Loucy (cell line): ENCODE results near the gene PIGP.
"Not testable (repeated sequence)": the region's sequence is repeated elsewhere in the genome, so short reads cannot be mapped to it uniquely, and the experiment has no call there.

Experiments
- H2AFZ ChIP-seq: fragments of 200-600 bp; sonication (generic); 2 replicates; pipeline ENCODE4 v1.6.0; 2016; ENCODE audit warnings: antibody characterized with exemption, mild to moderate bottlenecking, low read length, moderate library complexity
- H3F3A ChIP-seq: fragments of 200-600 bp; 2 replicates; pipeline ENCODE4 v1.6.0; 2016; ENCODE audit warnings: antibody characterized with exemption, low read depth, mild to moderate bottlenecking
- H3K27me3 ChIP-seq: fragments of 200-600 bp; sonication (generic); 2 replicates; pipeline ENCODE4 v1.6.1; 2014; ENCODE audit warnings: low read length, mild to moderate bottlenecking; ENCODE audit not compliant: insufficient read depth, poor library complexity, severe bottlenecking
- H3K36me3 ChIP-seq: fragments of 200-600 bp; sonication (generic); 2 replicates; pipeline ENCODE4 v1.6.1; 2016; ENCODE audit warnings: low read length; ENCODE audit not compliant: insufficient read depth
- H3K4me1 ChIP-seq: fragments of 200-600 bp; sonication (generic); 2 replicates; pipeline ENCODE4 v1.5.1; 2014; ENCODE audit warnings: low read length, mild to moderate bottlenecking; ENCODE audit not compliant: insufficient read depth, poor library complexity, severe bottlenecking
- H3K4me2 ChIP-seq: fragments of 200-600 bp; sonication (generic); 2 replicates; pipeline ENCODE4 v1.6.0; 2014; ENCODE audit warnings: antibody characterized with exemption, low read length, low read depth, mild to moderate bottlenecking; ENCODE audit not compliant: poor library complexity, severe bottlenecking
- H3K4me3 ChIP-seq: fragments of 200-600 bp; sonication (generic); 2 replicates; pipeline ENCODE4 v1.5.1; 2014; ENCODE audit warnings: low read length, mild to moderate bottlenecking, mixed read lengths; ENCODE audit not compliant: poor library complexity, severe bottlenecking
- H3K79me2 ChIP-seq: fragments of 200-600 bp; sonication (generic); 2 replicates; pipeline ENCODE4 v1.6.1; 2014; ENCODE audit warnings: low read length; ENCODE audit not compliant: insufficient read depth
- H3K9ac ChIP-seq: fragments of 200-600 bp; sonication (generic); 2 replicates; pipeline ENCODE4 v1.6.0; 2014; ENCODE audit warnings: mild to moderate bottlenecking, low read depth, low read length, moderate library complexity; ENCODE audit not compliant: poor library complexity, severe bottlenecking
- H3K9me2 ChIP-seq: fragments of 200-600 bp; sonication (generic); replicated peaks from 2 replicates; pipeline ENCODE4 v1.6.1; 2016; ENCODE audit warnings: low read depth, low read length, mixed read lengths
- H3K9me3 ChIP-seq: fragments of 200-600 bp; sonication (generic); 2 replicates; pipeline ENCODE4 v1.6.1; 2014; ENCODE audit warnings: mild to moderate bottlenecking, antibody characterized with exemption, low read length, low read depth; ENCODE audit not compliant: insufficient read depth
- H4K20me1 ChIP-seq: fragments of 200-600 bp; sonication (generic); 2 replicates; pipeline ENCODE4 v1.6.0; 2014; ENCODE audit warnings: antibody characterized with exemption, low read length, mild to moderate bottlenecking; ENCODE audit not compliant: insufficient read depth, poor library complexity, severe bottlenecking
- CTCF ChIP-seq: fragments of 200-600 bp; sonication (generic); conservative IDR thresholded peaks from 2 replicates; pipeline ENCODE4 v1.5.1; 2014; ENCODE audit warnings: mild to moderate bottlenecking, antibody characterized with exemption, low read length
- EZH2phosphoT487 ChIP-seq: fragments of 200-600 bp; IDR thresholded peaks from 2 replicates; pipeline ENCODE4 v1.6.1; 2018; ENCODE audit warnings: antibody characterized with exemption, mild to moderate bottlenecking, moderate library complexity, borderline replicate concordance

The PIGP gene

GRCh38 chr21:37057614-37058013, 15.3 kb downstream of the PIGP start:
- H3K9me3 ChIP-seq, result 0 out of 2 replicates have a peak, but pooled peaks cover 3% of the 10 kb centered on the region
- TF ChIP-seq EZH2phosphoT487, result no peak
- no peak for TF ChIP-seq CTCF
- no peak overlapping the region for H3K4me3 ChIP-seq
- no peak overlapping the region for H2AFZ ChIP-seq
- H3K9me2 ChIP-seq, result no peaks in the 10 kb centered on the region
- peaks cover 25% of the 10 kb centered on the region for H3K4me1 ChIP-seq
- H3K27me3 ChIP-seq, result no peaks in the 10 kb centered on the region
- H3K9ac ChIP-seq, result no peak overlapping the region
- no peaks in the 10 kb centered on the region for H3F3A ChIP-seq
- H4K20me1 ChIP-seq, result no peaks in the 10 kb centered on the region
- H3K79me2 ChIP-seq, result no peaks in the 10 kb centered on the region
- no peaks in the 10 kb centered on the region for H3K36me3 ChIP-seq
- no peak overlapping the region for H3K4me2 ChIP-seq

GRCh38 chr21:37055271-37055855, 17.5 kb downstream of the PIGP start:
- no peak overlapping the region for H3K4me2 ChIP-seq
- H3K36me3 ChIP-seq, result no peaks in the 10 kb centered on the region
- H3K79me2 ChIP-seq, result no peaks in the 10 kb centered on the region
- no peaks in the 10 kb centered on the region for H3K27me3 ChIP-seq
- no peak overlapping the region for H3K9ac ChIP-seq
- H4K20me1 ChIP-seq, result no peaks in the 10 kb centered on the region
- no peak overlapping the region for H3K4me3 ChIP-seq
- no peaks in the 10 kb centered on the region for H3F3A ChIP-seq
- no peak for TF ChIP-seq CTCF
- TF ChIP-seq EZH2phosphoT487, result no peak
- H3K4me1 ChIP-seq, result peaks cover 10% of the 10 kb centered on the region
- 0 out of 2 replicates have a peak, but pooled peaks cover 3% of the 10 kb centered on the region for H3K9me3 ChIP-seq
- no peaks in the 10 kb centered on the region for H3K9me2 ChIP-seq
- H2AFZ ChIP-seq, result no peak overlapping the region

- not testable (repeated sequence) for H3K4me3 ChIP-seq, H3K27me3 ChIP-seq
- peaks cover 28% of the 10 kb centered on the region for H3K4me1 ChIP-seq
Measured at GRCh38 chr21:37049741-37050140, 23.1 kb downstream of the PIGP start.

GRCh38 chr21:37047079-37047478, 25.8 kb downstream of the PIGP start:
- Histone ChIP-seq H3K9ac (peak overlapping the region; percentile 36), H3K4me3 (no peak overlapping the region), H3K9me3 (no peaks in the 10 kb centered on the region), H2AFZ (no peak overlapping the region), H3K36me3 (no peaks in the 10 kb centered on the region), H3K4me1 (peaks cover 42% of the 10 kb centered on the region), H3K27me3 (no peaks in the 10 kb centered on the region), H3F3A (peaks cover 5% of the 10 kb centered on the region), H4K20me1 (no peaks in the 10 kb centered on the region), H3K9me2 (no peaks in the 10 kb centered on the region), H3K4me2 (peak overlapping the region; percentile 88), H3K79me2 (no peaks in the 10 kb centered on the region)
- no peak for TF ChIP-seq CTCF
- no peak for TF ChIP-seq EZH2phosphoT487

More at GRCh38 chr21:37049741-37050140, 23.1 kb downstream of the PIGP start:
- H3K36me3 ChIP-seq, H3K4me2 ChIP-seq, H3K9me2 ChIP-seq, H2AFZ ChIP-seq, H3F3A ChIP-seq, H3K9ac ChIP-seq, H3K79me2 ChIP-seq, H3K9me3 ChIP-seq, H4K20me1 ChIP-seq: not testable (repeated sequence)
